Activated CD8-positive, alpha-beta memory T cell treated with anti-CD3 and anti-CD28 coated beads for 4 hours (primary cell): Measurements from ENCODE around the gene MYCBP2.
A peak's percentile ranks its signal among the peaks of the same experiment; 100 is the strongest.
"Not testable (repeated sequence)": the region's sequence is repeated elsewhere in the genome, so short reads cannot be mapped to it uniquely, and the experiment has no call there.

Source experiments
- DNase-seq, 2 donors: peaks; one replicate each; pipeline ENCODE4 v3.0.0-alpha.2; 2020; ENCODE audit warnings: low read depth in 2 of 2

MYCBP2 gene

GRCh38 chr13:77028202-77028601, 298.7 kb downstream of the MYCBP2 start:
- no peak for DNase-seq

GRCh38 chr13:77026861-77027621, 299.9 kb downstream of the MYCBP2 start, which contains the start of gene FBXL3:
Gene FBXL3, minus strand, starts transcription at chr13:77027159. Its CDS starts 5,299 bp downstream, at chr13:77021860.
- peak; percentile 56 to 61 for DNase-seq

GRCh38 chr13:77026255-77026860, 300.5 kb downstream of the MYCBP2 start:
- DNase-seq = peak; percentile 44 to 54

- no peak for DNase-seq
Observed at GRCh38 chr13:77022341-77022740, 304.6 kb downstream of the MYCBP2 start.

GRCh38 chr13:77019756-77020155, 307.1 kb downstream of the MYCBP2 start:
- DNase-seq = no peak

GRCh38 chr13:77016888-77017623, 309.8 kb downstream of the MYCBP2 start:
- DNase-seq = no peak

- no peak for DNase-seq
Observed at GRCh38 chr13:77016251-77016812, 310.6 kb downstream of the MYCBP2 start.

GRCh38 chr13:77014906-77015685, 311.8 kb downstream of the MYCBP2 start:
- DNase-seq = no peak

- no peak for DNase-seq
Observed at GRCh38 chr13:77013853-77014542, 312.9 kb downstream of the MYCBP2 start.

- not testable (repeated sequence) for DNase-seq
Observed at GRCh38 chr13:77009719-77010118, 317.2 kb downstream of the MYCBP2 start.

- no peak for DNase-seq
Observed at GRCh38 chr13:77009011-77009410, 317.9 kb downstream of the MYCBP2 start.

- DNase-seq = not testable (repeated sequence)
Observed at GRCh38 chr13:77008337-77008736, 318.6 kb downstream of the MYCBP2 start.

GRCh38 chr13:77002590-77003190, 324.2 kb downstream of the MYCBP2 start:
- no peak for DNase-seq

GRCh38 chr13:77001963-77002587, 324.8 kb downstream of the MYCBP2 start:
- no peak for DNase-seq

GRCh38 chr13:77001540-77001939, 325.4 kb downstream of the MYCBP2 start:
- DNase-seq = no peak

GRCh38 chr13:77000475-77000874, 326.4 kb downstream of the MYCBP2 start:
- no peak for DNase-seq
